CD4-positive, alpha-beta T cell treated with Interleukin-6 for 4 hours (primary cell): ENCODE results near the gene TBC1D8.

Experiments used
- DNase-seq: peaks from one replicate; pipeline ENCODE4 v3.0.0-alpha.2; 2020; ENCODE audit warnings: mixed read lengths

Gene TBC1D8

DNA sequence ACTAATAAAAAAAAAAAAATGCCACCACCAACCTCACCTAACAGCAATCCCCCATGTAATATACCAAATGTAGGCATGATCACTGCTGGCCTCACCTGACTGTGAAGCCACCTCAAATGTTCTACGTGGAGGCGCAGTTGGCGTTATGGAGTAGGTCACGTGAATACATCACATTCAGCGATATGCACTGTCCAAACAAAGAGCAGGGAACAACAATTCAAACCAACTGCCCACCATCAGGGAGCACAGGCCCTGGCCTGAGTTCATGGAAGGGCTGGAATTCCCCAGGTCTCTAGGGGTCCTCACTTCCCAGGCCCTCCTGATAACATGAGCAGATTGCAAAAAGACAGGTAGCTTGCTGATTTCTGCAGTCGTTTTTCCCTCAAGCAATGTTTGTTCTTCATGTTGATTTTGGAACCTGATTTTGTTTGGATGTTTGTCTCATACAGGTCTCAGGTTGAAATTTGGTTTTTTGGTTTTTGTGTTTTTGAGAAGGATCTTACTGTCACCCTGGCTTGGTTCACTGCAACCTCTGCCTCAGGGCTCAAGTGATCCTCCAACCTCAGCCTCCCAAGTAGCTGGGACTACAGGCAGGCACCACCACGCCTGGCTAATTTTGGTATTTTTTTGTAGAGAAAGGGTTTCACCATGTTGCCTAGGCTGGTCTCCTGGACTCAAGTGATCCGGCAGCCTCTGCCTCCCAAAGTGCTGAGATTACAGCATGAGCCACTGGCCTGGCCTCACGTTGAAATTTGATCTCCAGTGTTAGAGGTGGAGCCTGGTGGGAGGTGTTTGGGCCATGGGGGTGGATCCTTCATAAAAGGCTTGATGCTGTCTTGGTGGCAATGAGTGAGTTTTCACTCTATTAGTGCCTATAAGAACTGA lies 15.5 kb downstream of the TBC1D8 start:
- DNase-seq = no peak

- no peak for DNase-seq
Measured at GRCh38 chr2:101133492-101134100, 17.6 kb downstream of the TBC1D8 start.

- DNase-seq = no peak
Measured at GRCh38 chr2:101132202-101132601, 19.0 kb downstream of the TBC1D8 start.

DNA sequence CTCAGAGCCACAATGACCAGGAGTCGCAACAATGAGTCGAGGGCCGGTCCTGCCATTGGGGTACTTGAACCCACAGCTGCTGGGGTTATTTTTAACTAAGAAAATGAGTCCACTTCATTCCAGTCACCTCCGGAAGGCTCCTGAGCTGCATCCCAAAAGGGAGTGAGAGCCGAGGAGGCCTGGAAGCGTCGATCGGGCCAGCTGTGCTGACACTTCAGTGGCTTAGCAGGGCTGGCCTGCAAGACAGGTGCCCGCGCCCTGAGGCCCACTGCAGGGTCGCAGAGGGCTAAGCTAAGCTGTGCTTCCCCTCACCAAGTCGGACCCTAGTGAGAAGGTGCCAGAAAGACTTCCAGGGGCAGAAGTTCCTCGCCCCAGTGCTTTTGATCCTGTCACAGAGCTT lies 21.1 kb downstream of the TBC1D8 start:
- no peak for DNase-seq

- DNase-seq = no peak
Measured at GRCh38 chr2:101127319-101128056, 23.7 kb downstream of the TBC1D8 start.

DNA sequence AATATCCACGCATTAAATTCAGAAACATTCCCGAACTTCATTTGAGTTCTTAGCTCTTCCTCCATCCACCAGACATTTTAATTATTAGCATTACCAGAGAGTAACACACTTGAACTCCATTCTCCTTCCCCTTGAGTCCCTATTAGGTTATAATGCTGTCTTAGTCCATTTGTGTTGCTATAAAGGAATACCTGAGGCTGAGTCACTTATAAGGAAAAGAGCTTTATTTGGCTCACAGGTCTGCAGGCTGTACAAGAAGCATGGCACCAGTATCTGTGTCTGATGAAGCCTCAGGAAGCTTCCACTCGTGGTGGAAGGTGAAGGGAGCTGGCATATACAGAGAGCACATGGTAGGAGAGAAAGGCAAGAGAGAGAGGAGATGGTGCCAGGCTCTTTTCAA lies 25.4 kb downstream of the TBC1D8 start:
- no peak for DNase-seq

- no peak for DNase-seq
Measured at GRCh38 chr2:101125374-101125773, 25.8 kb downstream of the TBC1D8 start.

DNA sequence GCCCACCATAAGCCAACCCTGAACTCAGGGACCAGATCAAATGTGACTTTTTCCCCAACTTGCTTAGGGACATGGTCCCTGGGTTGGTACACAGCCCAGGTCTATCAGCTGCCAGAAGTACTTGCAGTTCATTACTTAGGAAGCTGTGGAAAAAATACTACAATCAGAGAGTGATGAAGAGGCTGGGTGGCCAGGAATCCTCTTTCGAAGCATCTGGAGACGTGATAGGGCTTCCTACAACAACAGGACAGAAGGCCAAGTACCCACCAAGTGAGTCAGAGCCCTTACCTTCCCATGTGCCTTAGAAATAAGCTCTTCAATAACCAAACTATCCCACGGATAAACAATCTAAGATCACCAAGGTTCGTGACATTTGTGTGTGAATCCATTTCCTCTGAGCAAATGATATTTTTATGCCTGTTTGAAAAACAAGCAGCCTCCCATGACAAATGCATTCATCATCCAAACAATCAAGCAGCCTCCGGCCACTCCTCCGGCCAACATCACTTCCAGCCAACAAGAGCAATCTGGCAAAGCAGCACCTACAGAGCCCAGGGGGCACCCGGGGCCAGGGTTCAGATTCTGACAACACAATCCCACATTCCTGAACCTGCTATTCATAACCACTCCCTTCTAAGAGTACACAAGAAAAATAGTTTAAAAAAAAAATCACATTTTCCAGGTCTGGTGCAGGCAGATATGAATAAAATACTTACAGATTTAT lies 26.4 kb downstream of the TBC1D8 start:
- DNase-seq = no peak

- no peak for DNase-seq
Measured at GRCh38 chr2:101123795-101124471, 27.2 kb downstream of the TBC1D8 start.

DNA sequence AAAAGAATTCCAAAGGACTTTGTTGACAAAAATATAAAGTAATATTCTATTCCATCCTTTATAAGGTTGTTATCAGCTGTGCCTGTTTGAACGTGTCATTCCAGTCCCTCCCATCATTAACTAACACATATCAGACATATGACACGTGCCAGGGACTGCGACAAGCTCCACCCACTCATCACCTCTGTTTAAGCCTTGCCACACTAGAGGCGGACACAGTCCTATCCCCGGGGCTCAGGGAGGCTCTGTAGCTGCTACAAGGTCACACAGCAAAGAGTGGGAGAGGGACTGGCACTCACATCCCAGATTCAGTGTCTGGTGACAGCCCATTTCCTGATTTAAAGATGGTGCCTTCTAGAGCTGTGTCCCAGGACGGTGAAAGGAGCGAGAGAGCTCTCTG lies 30.0 kb downstream of the TBC1D8 start:
- DNase-seq = no peak

DNA sequence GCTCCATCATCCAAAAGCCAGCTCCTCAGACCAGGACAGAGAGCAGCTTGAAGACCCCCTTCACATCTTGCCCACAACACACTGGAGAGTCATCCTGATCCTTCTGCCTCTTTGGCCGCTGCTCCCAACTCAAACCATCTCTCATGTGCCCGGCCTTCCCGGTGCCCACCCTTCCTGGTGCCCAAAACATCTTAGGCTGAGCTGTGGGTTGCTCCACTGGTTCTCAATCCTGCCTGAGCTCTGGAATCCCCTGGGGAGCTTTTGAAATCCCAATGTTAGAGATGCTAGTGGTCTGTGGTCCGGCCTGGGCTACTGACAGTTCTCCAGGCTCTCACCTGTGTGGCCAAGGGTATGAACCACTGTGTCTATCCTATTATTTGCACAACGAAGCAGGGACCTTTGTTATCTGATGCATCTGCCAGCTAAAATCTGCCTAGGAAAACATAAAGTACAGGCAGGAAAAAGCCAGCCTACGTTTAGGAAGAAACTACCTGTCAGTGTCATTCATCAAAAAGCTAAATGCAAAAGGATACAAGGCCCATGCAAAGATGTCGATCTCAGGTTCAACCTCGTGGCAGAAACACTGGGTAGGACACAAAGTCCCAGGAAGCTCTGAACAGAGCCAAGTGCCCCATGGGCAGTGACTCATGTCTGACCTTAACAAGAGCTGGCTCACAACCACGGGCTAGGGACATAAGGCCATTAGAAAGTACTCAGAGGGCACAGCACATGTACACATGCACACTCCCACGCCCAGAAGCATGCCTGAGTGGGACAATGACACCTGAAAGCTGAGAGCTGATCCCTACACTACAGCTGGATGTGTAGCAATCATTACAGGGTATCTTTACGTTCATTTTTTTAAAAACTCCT lies 30.8 kb downstream of the TBC1D8 start:
- no peak for DNase-seq

- DNase-seq = no peak
Measured at GRCh38 chr2:101119431-101119830, 31.8 kb downstream of the TBC1D8 start.

- no peak for DNase-seq
Measured at GRCh38 chr2:101116841-101117552, 34.2 kb downstream of the TBC1D8 start.

DNA sequence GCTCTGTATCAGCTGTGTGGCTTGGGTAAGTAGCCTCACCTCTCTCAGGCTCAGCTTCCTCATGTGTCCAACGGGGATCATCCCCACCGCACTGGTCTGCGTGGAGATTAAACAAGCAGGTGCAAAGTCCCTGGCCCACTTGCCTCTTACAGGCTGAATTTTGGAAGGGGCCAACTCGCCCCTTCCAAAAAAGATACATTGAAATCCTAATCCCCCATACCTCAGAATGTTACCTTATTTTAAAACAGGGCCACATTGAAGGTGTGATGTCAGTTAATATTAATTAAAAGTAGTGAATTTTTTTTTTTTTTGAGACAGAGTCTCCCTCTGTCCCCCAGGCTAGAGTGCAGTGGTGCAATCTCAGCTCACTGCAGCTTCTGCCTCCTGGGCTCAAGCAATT lies 34.8 kb downstream of the TBC1D8 start:
- DNase-seq = no peak

GRCh38 chr2:101115664-101116063 lies 35.5 kb downstream of the TBC1D8 start:
- DNase-seq = no peak

GRCh38 chr2:101114815-101115214 lies 36.4 kb downstream of the TBC1D8 start:
- DNase-seq = no peak

GRCh38 chr2:101114268-101114783 lies 36.9 kb downstream of the TBC1D8 start:
- DNase-seq = no peak

GRCh38 chr2:101113441-101114267 lies 37.5 kb downstream of the TBC1D8 start:
- DNase-seq = no peak

DNA sequence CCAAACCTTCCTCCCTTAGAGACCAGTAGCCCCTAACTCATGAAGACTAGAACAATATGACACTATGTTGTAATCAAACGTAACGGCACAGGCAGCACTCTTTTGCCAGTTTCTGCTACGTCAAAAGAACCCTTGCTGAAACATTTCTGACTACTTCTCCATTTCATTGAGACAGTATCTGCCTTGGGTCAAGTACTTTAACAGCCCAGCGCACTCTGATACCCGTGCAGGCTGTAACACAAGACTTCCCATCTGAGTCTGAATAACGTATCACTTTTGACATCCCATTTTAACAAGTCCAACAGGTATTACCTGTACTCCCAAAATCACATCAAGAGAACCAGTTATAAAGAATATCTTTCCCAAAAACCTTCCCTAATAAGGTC lies 38.4 kb downstream of the TBC1D8 start:
- no peak for DNase-seq
